NCI-H526 (cell line): ENCODE data around the gene UBE2L5.

Experiments
- DNase-seq, 2 experiments: peaks; one replicate each; lab custom pipeline; 2025; lab: John Stamatoyannopoulos, UW

UBE2L5 gene

GRCh38 chr13:30477346-30478195 lies 55.3 kb downstream of the UBE2L5 start:
- DNase-seq: peak; percentile 85 to 90
